Testis (tissue), 3 donors: Measurements from ENCODE around the gene F2. TPM values are rescaled to one million over a fixed set of nuclear protein-coding genes. Genes with fewer than 3 reads are reported as not detected.

Source experiments
- DNase-seq: peaks from one replicate; pipeline ENCODE4 v3.0.0-alpha.2; 2019
- H3K27ac ChIP-seq, 2 donors: fragments of 200-600 bp; sonication (generic); one replicate each; pipeline ENCODE4 v1.5.1; 2019
- H3K27me3 ChIP-seq: fragments of 200-600 bp; sonication (generic); one replicate; pipeline ENCODE4 v1.5.1; 2019
- H3K36me3 ChIP-seq: fragments of 200-600 bp; sonication (generic); one replicate; pipeline ENCODE4 v1.5.1; 2017; ENCODE audit warnings: low read depth; ENCODE audit errors: missing control alignments
- H3K4me1 ChIP-seq: fragments of 200-600 bp; sonication (generic); one replicate; pipeline ENCODE4 v1.5.1; 2019
- H3K4me3 ChIP-seq, 2 donors: fragments of 200-600 bp; sonication (generic); one replicate each; pipeline ENCODE4 v1.5.1; 2017 to 2019
- H3K9me3 ChIP-seq: fragments of 200-600 bp; sonication (generic); one replicate; pipeline ENCODE4 v1.5.1; 2017
- CTCF ChIP-seq, 3 experiments: fragments of 450-650 bp in 2 of 3; fragments of 200-600 bp in 1 of 3; sonication (generic) in 1 of 3; IDR thresholded peaks; one replicate each; pipeline ENCODE4 v1.5.1; 2016 to 2019; ENCODE audit warnings: antibody characterized with exemption in 3 of 3, mild to moderate bottlenecking in 2 of 3, moderate library complexity in 1 of 3
- POLR2A ChIP-seq: fragments of 450-650 bp; IDR thresholded peaks from one replicate; pipeline ENCODE4 v1.6.1; 2017; ENCODE audit warnings: antibody characterized with exemption, mild to moderate bottlenecking, moderate library complexity
- WGBS, 2 donors: methylation state at CpG; one replicate each; pipeline ENCODE4 v1.1.5; 2018; 5-methylcytosine and 5-hydroxymethylcytosine counted together
- intact Hi-C: fragments of 100-400 bp; cut with DNase I; formaldehyde crosslinking; loops from one replicate; pipeline ENCODE4 v1.15.1; 2023; ENCODE audit warnings: low total_unique reads
- polyA plus RNA-seq: library from polyadenylated mRNA; stranded (reverse); fragments of 350-450 nt; fragmentation: Illumina TruSeq; extraction: RNeasy Lipid Tissue Mini Kit (QIAGEN cat#74804); gene quantifications from one replicate; pipeline ENCODE4 v1.2.3, GENCODE V29; 2014; ENCODE audit warnings: low read depth, low replicate concordance; ENCODE audit not compliant: insufficient read depth
- total RNA-seq, 2 donors: library from RNA; depleted of rRNA; stranded (reverse); fragments of >200 nt; gene quantifications; one replicate each; pipeline ENCODE4 v1.2.3, GENCODE V29; 2016

F2 gene
- total and polyA plus RNA-seq, 3 donors from 2014 or later = 0.47 to 3.6 (median 2.4) TPM

- H3K36me3 ChIP-seq = no peaks in the 10 kb centered on the region
- no peak overlapping the region for H3K4me3 ChIP-seq
- no peak for DNase-seq
- H3K27ac ChIP-seq = no peak overlapping the region
- H3K4me1 ChIP-seq = no peaks in the 10 kb centered on the region
- no peaks in the 10 kb centered on the region for H3K27me3 ChIP-seq
- H3K9me3 ChIP-seq = no peaks in the 10 kb centered on the region
- TF ChIP-seq POLR2A = no peak
- no peak for TF ChIP-seq CTCF (IDR thresholded peaks at IDR 0.05)
- intact Hi-C loops = no loop called here
- WGBS, 2 donors = 95 to 96% methylated on average over 12 to 25 of the region's 25 CpGs
Measured at GRCh38 chr11:46719543-46720218, 668 bp downstream of the F2 start.

- Histone ChIP-seq H3K27ac (no peak overlapping the region), H3K27me3 (no peaks in the 10 kb centered on the region), H3K4me3 (no peak overlapping the region), H3K4me1 (no peaks in the 10 kb centered on the region), H3K36me3 (no peaks in the 10 kb centered on the region), H3K9me3 (no peaks in the 10 kb centered on the region)
- no peak for DNase-seq
- TF ChIP-seq POLR2A (no peak), CTCF (IDR thresholded peaks at IDR 0.05) (no peak)
- 87 to 89% methylated on average over 6 of the region's 6 CpGs for WGBS, 2 donors
- intact Hi-C loops = no loop called here
Measured at GRCh38 chr11:46721286-46721685, 2.3 kb downstream of the F2 start.

- H3K27me3 ChIP-seq = no peaks in the 10 kb centered on the region
- TF ChIP-seq CTCF (IDR thresholded peaks at IDR 0.05) = no peak
- no peak for TF ChIP-seq POLR2A
- H3K36me3 ChIP-seq = no peaks in the 10 kb centered on the region
- no peak overlapping the region for H3K4me3 ChIP-seq
- H3K4me1 ChIP-seq = no peaks in the 10 kb centered on the region
- H3K9me3 ChIP-seq = no peaks in the 10 kb centered on the region
- WGBS, 2 donors = 90 to 91% methylated on average over 8 to 11 of the region's 11 CpGs
- intact Hi-C loops = no loop called here
- DNase-seq = no peak
- H3K27ac ChIP-seq = no peak overlapping the region
Measured at GRCh38 chr11:46722566-46723358, 3.7 kb downstream of the F2 start.

GRCh38 chr11:46723359-46723680 lies 4.3 kb downstream of the F2 start:
- DNase-seq = no peak
- TF ChIP-seq CTCF (IDR thresholded peaks at IDR 0.05) = no peak
- TF ChIP-seq POLR2A = no peak
- Histone ChIP-seq H3K36me3 (no peaks in the 10 kb centered on the region), H3K4me3 (no peak overlapping the region), H3K27ac (no peak overlapping the region), H3K4me1 (no peaks in the 10 kb centered on the region), H3K9me3 (no peaks in the 10 kb centered on the region), H3K27me3 (no peaks in the 10 kb centered on the region)
- intact Hi-C loops = no loop called here
- WGBS, 2 donors = 93 to 100% methylated on average over 2 to 8 of the region's 8 CpGs

- Histone ChIP-seq H3K4me1 (no peaks in the 10 kb centered on the region), H3K36me3 (no peaks in the 10 kb centered on the region), H3K27ac (no peak overlapping the region), H3K9me3 (no peaks in the 10 kb centered on the region), H3K4me3 (no peak overlapping the region), H3K27me3 (no peaks in the 10 kb centered on the region)
- intact Hi-C loops = no loop called here
- no peak for DNase-seq
- TF ChIP-seq POLR2A (no peak), CTCF (IDR thresholded peaks at IDR 0.05) (no peak)
- 71 to 84% methylated on average over 8 of the region's 8 CpGs for WGBS, 2 donors
Measured at GRCh38 chr11:46724088-46724487, 5.1 kb downstream of the F2 start.
